DMS53 treated with DMSO at 0.1 percent for 48 hours (cell line): ENCODE measurements around the gene RNU5D-1.
"Not testable (repeated sequence)": the region's sequence is repeated elsewhere in the genome, so short reads cannot be mapped to it uniquely, and the experiment has no call there.

Source experiments
- DNase-seq: peaks from one replicate; lab custom pipeline; 2025; ENCODE audit not compliant: unreplicated experiment; lab: John Stamatoyannopoulos, UW

The RNU5D-1 gene

GRCh38 chr1:44730741-44731512 is at the start of gene RNU5D-1:
RNU5D-1 (minus strand) TSS chr1:44731170.
- peak; percentile 97 for DNase-seq

- no peak for DNase-seq
These were observed 49.7 kb upstream of the RNU5D-1 start for GRCh38 chr1:44780583-44781121.

GRCh38 chr1:44778705-44779576 is 48.0 kb upstream of the RNU5D-1 start:
- DNase-seq: no peak

- no peak for DNase-seq
These were observed 47.1 kb upstream of the RNU5D-1 start for GRCh38 chr1:44777969-44778635.

GRCh38 chr1:44777547-44777946 is 46.6 kb upstream of the RNU5D-1 start:
- DNase-seq: no peak

- no peak for DNase-seq
These were observed 45.7 kb upstream of the RNU5D-1 start for GRCh38 chr1:44776730-44777068.

GRCh38 chr1:44775930-44776729 is 45.2 kb upstream of the RNU5D-1 start:
- DNase-seq: no peak

- DNase-seq: peak; percentile 89
These were observed 44.3 kb upstream of the RNU5D-1 start, which contains the start of gene RPS8 for GRCh38 chr1:44775078-44775929. RPS8 (plus strand) TSS chr1:44775540; CDS start chr1:44775597, 57 bp downstream.

- not testable (repeated sequence) for DNase-seq
These were observed 35.5 kb upstream of the RNU5D-1 start for GRCh38 chr1:44766421-44766820.

- no peak for DNase-seq
These were observed 29.9 kb upstream of the RNU5D-1 start for GRCh38 chr1:44760876-44761275.

GRCh38 chr1:44759077-44759476 is 28.1 kb upstream of the RNU5D-1 start:
- DNase-seq: no peak

- DNase-seq: no peak
These were observed 26.4 kb upstream of the RNU5D-1 start for GRCh38 chr1:44757420-44757819.

GRCh38 chr1:44747878-44748277 is 16.9 kb upstream of the RNU5D-1 start:
- DNase-seq: no peak

- no peak for DNase-seq
These were observed 12.2 kb upstream of the RNU5D-1 start for GRCh38 chr1:44743211-44743610.

GRCh38 chr1:44740179-44740617 is 9.2 kb upstream of the RNU5D-1 start:
- no peak for DNase-seq

- DNase-seq: peak; percentile 94
These were observed 8.6 kb upstream of the RNU5D-1 start, which contains the start of gene KIF2C for GRCh38 chr1:44739307-44740178. KIF2C (plus strand) TSS chr1:44739837; CDS start chr1:44739933, 96 bp downstream.

- DNase-seq: not testable (repeated sequence)
These were observed 8.0 kb upstream of the RNU5D-1 start for GRCh38 chr1:44738953-44739306.

- DNase-seq: no peak
These were observed 5.0 kb upstream of the RNU5D-1 start for GRCh38 chr1:44735992-44736391.
